ENCODE results near the gene CA12. TPM values are rescaled to one million over a fixed set of nuclear protein-coding genes. Genes with fewer than 3 reads are reported as not detected.

Gene CA12
- total RNA-seq, 2 experiments from 2014 or later, result 0.07 to 0.10 TPM

DNA sequence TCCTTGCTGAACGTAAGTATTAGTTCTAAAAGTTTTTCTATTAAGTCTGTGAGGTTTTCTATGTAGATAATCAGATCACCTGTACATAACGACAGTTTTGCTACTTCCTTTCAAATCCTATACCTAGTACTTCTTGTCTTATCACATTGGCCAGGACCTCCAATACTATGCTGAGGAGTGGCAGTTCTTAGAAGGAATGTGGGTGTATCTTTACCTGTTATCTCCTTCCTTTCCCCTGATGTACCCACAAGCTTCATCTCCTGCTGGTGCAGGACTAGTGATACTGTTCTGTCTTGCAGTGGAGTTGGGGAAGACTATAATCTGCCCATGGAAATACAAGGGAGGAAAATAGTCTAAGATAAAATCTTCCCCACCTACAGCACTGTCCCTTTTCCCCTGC lies 16.8 kb upstream of the CA12 start:
- intact Hi-C loops (cut with micrococcal nuclease), result no loop called here
- Mint-ChIP-seq H3K27me3 (peaks cover 30% of the 10 kb centered on the region), H3K9me3 (no peaks in the 10 kb centered on the region), H3K4me1 (ENCODE audit: low read depth) (peaks cover 5% of the 10 kb centered on the region), H3K36me3 (no peaks in the 10 kb centered on the region), H3K27ac (no peak overlapping the region), H3K4me3 (no peak overlapping the region)
- DNase-seq, result no peak
- ChIA-PET CTCF (interaction anchor here (0.8 kb wide), 1 partner anchor 100 kb away, joined by 4 read pairs; no protein-coding TSS in a partner anchor), POLR2A (no interaction called here)

DNA sequence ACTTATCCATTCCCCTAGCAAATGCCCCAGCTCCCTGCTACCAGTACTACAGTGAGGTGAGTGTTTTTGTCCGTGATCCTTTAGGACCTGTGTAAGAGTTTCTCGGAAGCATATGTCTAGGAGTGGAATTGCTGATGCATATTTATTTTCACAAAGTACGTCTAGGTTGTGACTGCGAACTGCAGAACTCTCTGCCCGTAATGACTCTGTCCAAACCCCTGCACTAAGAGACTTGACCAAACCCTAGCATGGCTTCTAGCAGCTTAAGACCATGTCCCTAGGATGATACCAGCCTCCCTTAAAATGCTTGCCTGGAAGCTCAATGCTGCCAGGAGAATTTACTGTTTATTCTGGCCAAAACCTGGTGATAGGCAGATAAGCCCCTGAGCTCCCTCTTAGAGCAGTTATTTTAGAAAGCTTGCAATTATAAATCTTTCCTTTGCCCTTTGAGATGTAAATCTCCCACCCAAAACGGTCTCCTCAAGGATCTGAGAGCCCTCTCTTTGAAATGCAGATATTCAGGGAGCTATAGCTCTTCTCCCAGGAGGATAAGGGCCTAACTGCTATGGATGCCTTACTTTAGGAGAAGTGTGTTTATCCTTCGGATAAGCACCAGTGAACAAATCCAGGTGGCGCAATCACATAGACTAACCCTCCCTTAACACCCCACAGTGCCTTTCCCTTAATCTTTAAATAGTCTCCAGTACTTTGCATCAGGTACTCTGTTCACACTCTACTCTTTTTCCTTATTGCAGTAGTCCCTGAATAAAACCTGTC lies 14.7 kb upstream of the CA12 start:
- ChIA-PET CTCF (interaction anchor here (1.1 kb wide), 1 partner anchor 106 kb away, joined by 3 read pairs; no protein-coding TSS in a partner anchor), POLR2A (no interaction called here)
- Mint-ChIP-seq H3K4me3 (no peak overlapping the region), H3K27ac (no peak overlapping the region), H3K36me3 (no peaks in the 10 kb centered on the region), H3K27me3 (peaks cover 33% of the 10 kb centered on the region), H3K9me3 (no peaks in the 10 kb centered on the region), H3K4me1 (ENCODE audit: low read depth) (peaks cover 10% of the 10 kb centered on the region)
- intact Hi-C loops (cut with micrococcal nuclease), result no loop called here
- no peak for DNase-seq

DNA sequence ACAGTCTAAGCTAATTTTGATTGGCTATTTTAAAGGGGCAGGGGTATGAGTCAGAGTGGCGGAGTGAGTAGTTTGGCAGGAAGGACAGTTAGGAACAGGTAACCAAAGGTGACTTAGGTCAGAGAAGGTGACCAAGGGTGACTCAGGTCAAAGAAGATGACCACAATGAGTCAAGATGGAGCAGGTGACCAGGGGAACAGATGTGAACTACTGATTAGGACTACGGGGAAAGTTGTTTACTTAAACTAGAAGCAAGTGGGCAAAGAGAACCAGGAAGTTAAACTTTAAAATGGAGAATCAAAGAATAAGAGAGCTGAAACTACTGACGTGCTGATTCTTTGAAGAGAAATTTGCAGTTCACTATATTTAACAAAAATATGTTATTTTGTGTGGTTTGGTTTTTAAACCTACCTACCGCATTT lies 14.1 kb upstream of the CA12 start:
- Mint-ChIP-seq H3K9me3 (no peaks in the 10 kb centered on the region), H3K27me3 (peaks cover 33% of the 10 kb centered on the region), H3K4me1 (ENCODE audit: low read depth) (peaks cover 7% of the 10 kb centered on the region), H3K27ac (no peak overlapping the region), H3K4me3 (no peak overlapping the region), H3K36me3 (no peaks in the 10 kb centered on the region)
- intact Hi-C loops (cut with micrococcal nuclease), result no loop called here
- ChIA-PET CTCF (interaction anchor here (1.1 kb wide), 1 partner anchor 106 kb away, joined by 3 read pairs; no protein-coding TSS in a partner anchor), POLR2A (no interaction called here)
- DNase-seq, result no peak

DNA sequence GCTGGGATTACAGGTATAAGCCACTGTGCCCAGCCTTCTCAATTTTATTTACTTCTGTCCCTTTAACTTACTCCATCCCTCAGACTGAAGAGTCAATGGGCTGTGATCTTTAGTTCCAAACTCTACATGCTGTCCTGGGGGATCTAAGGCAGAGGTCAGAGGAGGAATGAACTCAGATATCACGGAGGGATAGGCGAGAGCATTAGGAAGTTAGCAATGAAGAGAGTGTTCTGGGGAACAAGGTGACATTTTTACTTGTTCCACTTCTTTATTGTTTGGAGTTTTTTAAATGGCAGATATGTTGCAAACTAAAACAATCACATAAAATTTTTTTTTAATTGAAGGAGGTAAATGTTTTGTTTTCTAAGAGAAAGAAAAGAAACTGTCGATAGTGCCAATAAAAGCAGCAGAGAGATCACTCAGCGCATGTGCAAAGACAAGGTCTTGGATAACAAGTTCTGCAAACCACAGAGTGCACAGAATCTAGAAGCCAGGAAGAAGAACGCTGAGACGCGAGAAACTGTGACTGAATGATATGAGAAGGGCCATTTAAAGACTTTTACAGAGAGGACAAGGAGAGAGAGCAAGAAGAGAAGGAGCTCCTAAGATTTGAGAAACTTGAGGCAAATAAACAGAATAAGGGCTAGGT lies 10.8 kb upstream of the CA12 start:
- CTCF ChIA-PET, result no interaction called here
- peaks cover 7% of the 10 kb centered on the region for H3K4me1 Mint-ChIP-seq (ENCODE audit: low read depth)
- POLR2A ChIA-PET, result no interaction called here
- DNase-seq, result no peak
- no peak overlapping the region for H3K27ac Mint-ChIP-seq
- no peaks in the 10 kb centered on the region for H3K36me3 Mint-ChIP-seq
- no peak overlapping the region for H3K4me3 Mint-ChIP-seq
- no peaks in the 10 kb centered on the region for H3K9me3 Mint-ChIP-seq
- intact Hi-C loops (cut with micrococcal nuclease), result no loop called here
- H3K27me3 Mint-ChIP-seq, result peaks cover 33% of the 10 kb centered on the region

DNA sequence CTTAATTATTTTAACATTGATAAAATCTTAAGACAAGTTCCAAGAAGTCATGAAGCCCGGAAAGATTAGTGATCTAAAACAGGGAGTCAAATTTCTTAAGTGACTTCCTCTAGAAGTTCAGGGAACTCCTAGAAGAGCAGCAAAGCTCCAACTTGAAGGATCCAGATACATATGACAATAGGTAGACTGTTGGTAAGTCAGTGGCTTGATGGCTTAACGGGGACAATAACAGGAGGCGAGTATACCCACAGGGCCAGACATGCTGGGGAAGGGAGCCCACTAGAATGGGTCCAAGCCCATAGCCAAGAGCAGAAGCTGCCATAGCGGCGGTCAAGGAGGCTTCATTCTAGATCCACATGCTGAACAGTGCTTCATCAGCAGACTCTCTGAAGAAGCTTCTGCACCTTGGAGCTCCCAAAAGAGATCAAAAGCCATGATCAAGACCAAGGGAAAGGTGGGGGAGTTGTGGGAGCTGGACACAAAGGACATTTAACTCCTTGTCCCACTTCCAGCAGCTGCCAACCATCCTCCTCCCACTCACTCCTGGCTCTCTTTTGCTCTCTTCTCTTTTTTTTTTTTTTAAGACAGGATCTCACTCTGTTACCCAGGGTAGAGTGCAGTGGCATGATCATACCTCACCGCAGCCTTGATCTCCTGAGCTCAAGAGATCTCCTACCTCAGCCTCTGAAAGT lies 10.2 kb upstream of the CA12 start:
- POLR2A ChIA-PET, result no interaction called here
- CTCF ChIA-PET, result no interaction called here
- Mint-ChIP-seq H3K4me3 (no peak overlapping the region), H3K36me3 (no peaks in the 10 kb centered on the region), H3K9me3 (no peaks in the 10 kb centered on the region), H3K27ac (no peak overlapping the region), H3K4me1 (ENCODE audit: low read depth) (peaks cover 7% of the 10 kb centered on the region), H3K27me3 (peaks cover 31% of the 10 kb centered on the region)
- intact Hi-C loops (cut with micrococcal nuclease), result no loop called here
- no peak for DNase-seq

DNA sequence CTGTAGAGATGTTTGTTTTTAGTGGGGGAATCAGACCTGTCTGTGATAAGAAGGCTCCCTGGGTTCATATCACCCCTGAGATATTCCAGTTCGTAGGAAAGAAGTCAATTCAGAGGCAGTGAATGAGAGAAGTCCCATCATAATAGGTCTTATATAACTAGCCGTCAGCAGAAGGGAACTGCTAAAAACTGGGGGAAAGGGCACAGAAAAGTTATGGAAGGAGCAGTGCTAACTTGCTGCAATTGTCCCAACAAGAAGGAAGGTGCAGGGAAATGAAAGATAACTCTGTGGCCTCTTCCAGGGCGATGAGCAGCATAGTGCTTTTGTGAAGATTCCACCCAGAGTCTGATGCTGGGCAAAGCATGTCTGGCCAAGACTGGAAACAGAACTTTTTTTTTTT lies 9.0 kb upstream of the CA12 start:
- DNase-seq, result no peak
- ChIA-PET CTCF (no interaction called here), POLR2A (no interaction called here)
- Mint-ChIP-seq H3K27ac (no peak overlapping the region), H3K27me3 (peaks cover 25% of the 10 kb centered on the region), H3K4me3 (no peak overlapping the region), H3K4me1 (ENCODE audit: low read depth) (peaks cover 6% of the 10 kb centered on the region), H3K9me3 (no peaks in the 10 kb centered on the region), H3K36me3 (no peaks in the 10 kb centered on the region)
- intact Hi-C loops (cut with micrococcal nuclease), result no loop called here

DNA sequence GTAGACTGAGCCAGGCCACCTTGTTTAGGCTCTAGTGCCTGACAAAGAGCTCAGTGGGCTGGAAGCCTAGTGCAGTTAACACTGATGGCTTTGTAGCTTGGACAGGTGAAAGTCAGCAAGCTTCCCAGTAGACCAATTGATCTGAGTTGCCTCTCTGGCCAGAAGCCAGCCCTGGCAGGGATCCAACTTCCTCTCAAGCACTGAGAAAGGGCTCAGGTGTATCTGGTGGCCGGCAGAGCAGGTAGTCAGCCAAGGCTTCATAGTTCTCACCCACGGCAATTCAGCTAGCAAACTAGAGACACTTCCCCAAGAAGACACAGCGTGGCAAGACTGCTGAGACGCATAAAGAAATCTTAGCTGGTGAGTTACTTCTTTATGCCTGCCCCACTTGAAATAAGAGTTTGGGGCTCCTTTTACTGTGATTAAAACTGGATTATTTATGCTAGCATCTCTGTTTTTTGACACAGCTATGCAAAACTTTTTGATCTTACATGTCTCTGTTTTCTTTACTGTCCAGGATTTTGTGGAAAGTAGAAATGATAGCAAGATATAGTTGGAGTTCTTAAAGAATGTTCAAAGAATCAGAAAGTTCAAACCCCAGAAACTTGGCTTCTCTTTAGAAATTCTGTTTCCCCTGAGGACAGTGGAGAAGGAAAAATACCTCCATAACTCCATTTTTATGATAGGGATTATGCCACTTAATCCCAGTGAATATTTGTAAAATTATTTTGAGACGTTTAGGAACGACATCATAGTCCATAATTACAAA lies 8.4 kb upstream of the CA12 start:
- ChIA-PET POLR2A (no interaction called here), CTCF (interaction anchor here (0.7 to 2.1 kb wide), 2 partner anchors 12 to 343 kb away, joined by 3 to 6 read pairs; no protein-coding TSS in a partner anchor)
- Mint-ChIP-seq H3K9me3 (no peaks in the 10 kb centered on the region), H3K4me3 (no peak overlapping the region), H3K27me3 (peaks cover 21% of the 10 kb centered on the region), H3K27ac (no peak overlapping the region), H3K4me1 (ENCODE audit: low read depth) (peaks cover 5% of the 10 kb centered on the region), H3K36me3 (no peaks in the 10 kb centered on the region)
- intact Hi-C loops (cut with micrococcal nuclease), result no loop called here
- no peak for DNase-seq

DNA sequence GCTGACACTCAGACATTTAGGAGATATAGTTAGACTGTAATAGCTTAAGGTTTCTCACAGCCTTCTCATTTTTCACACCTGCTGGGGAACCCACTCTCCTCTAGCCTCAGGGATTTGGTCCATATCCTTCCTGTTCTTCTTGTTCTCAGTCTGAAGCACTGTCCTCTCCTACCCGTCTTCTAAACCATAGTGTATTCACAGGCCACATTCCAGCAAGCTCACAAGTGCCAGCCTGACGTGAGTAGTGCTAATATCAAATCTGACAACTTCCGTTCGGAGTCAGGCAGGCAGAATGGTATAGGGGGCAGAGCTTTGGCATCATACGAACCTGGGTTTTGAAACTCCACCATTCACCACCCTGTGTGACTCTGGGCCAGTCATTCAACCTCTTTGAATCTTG lies 6.9 kb upstream of the CA12 start:
- no peaks in the 10 kb centered on the region for H3K9me3 Mint-ChIP-seq
- peaks cover 6% of the 10 kb centered on the region for H3K4me1 Mint-ChIP-seq (ENCODE audit: low read depth)
- no peaks in the 10 kb centered on the region for H3K36me3 Mint-ChIP-seq
- no peak overlapping the region for H3K27ac Mint-ChIP-seq
- CTCF ChIA-PET, result interaction anchor here (0.8 to 2.1 kb wide), 4 partner anchors 9 to 557 kb away, joined by 3 to 6 read pairs (median 4); no protein-coding TSS in a partner anchor
- H3K4me3 Mint-ChIP-seq, result no peak overlapping the region
- POLR2A ChIA-PET, result no interaction called here
- H3K27me3 Mint-ChIP-seq, result peaks cover 32% of the 10 kb centered on the region
- DNase-seq, result no peak
- intact Hi-C loops (cut with micrococcal nuclease), result no loop called here

DNA sequence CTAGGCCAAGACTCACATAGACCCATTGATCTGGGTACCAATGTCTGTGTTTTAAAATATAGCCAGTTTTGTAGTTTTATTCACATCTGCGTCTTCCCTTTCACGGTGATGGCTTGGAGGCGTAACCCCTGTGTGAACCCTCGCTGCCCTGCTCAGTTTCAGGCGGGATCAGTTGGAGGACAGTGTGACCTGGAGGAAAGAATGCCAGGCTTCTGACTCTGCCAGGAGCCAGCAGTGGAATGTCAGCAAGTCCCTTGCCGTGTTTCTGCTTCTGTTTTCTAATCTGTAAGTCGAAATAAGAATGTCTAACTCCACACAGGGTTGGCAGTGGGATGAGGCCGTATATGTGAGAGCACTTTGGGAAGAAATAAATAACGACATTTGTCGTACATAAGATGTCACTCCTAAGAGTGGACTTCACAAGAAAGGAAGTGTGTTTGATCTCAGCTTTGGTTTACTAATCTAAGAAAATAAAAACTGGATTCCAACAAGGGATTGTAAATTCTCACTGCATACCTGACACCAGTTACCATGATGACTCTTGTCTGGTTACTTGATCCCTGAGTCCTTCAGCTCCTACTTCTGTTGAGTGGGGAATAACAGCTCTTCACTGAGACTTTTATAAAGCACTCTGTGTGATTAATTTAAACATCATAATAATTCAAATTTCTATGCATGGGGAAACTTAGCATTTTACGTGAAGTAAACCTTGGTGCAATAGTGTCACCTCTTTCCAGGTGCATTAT lies 6.3 kb upstream of the CA12 start:
- no peak overlapping the region for H3K4me3 Mint-ChIP-seq
- H3K27ac Mint-ChIP-seq, result no peak overlapping the region
- ChIA-PET POLR2A (no interaction called here), CTCF (interaction anchor here (0.8 to 2.1 kb wide), 4 partner anchors 8 to 557 kb away, joined by 3 to 6 read pairs (median 4); no protein-coding TSS in a partner anchor)
- no peak for DNase-seq
- peaks cover 10% of the 10 kb centered on the region for H3K4me1 Mint-ChIP-seq (ENCODE audit: low read depth)
- H3K9me3 Mint-ChIP-seq, result no peaks in the 10 kb centered on the region
- H3K27me3 Mint-ChIP-seq, result peaks cover 38% of the 10 kb centered on the region
- intact Hi-C loops (cut with micrococcal nuclease), result no loop called here
- H3K36me3 Mint-ChIP-seq, result no peaks in the 10 kb centered on the region

DNA sequence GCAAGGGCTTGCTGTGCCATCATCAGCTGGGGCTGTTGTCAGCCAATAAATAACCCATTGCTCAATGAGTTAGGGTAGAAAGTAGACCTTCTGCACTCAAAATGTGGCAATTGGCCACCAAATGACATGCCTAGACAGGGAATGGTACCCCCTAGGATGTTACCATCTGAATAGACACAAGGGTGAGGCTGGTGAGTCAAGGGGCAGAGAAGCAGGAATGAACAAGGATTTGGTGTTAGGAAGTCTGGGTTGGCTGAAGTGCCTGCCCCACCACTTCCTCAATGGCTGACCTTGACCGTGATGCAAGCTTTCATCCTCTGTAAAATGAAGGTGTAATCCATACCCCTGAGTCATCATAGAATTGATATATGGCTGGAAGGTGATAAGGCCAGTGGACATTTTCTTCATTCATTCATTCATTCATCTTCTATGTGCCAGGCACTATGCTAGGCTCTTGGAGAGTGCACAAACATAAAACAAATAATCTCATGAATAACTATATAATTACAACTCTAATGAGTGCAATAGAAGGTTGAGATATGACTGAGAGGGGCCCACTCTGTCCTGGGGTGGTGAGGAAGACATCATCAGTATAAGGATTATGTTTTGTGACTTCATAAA lies 4.4 kb upstream of the CA12 start:
- intact Hi-C loops (cut with micrococcal nuclease), result no loop called here
- H3K27ac Mint-ChIP-seq, result no peak overlapping the region
- H3K9me3 Mint-ChIP-seq, result no peaks in the 10 kb centered on the region
- peaks cover 46% of the 10 kb centered on the region for H3K27me3 Mint-ChIP-seq
- H3K4me3 Mint-ChIP-seq, result no peak overlapping the region
- POLR2A ChIA-PET, result no interaction called here
- H3K4me1 Mint-ChIP-seq (ENCODE audit: low read depth), result peaks cover 14% of the 10 kb centered on the region
- CTCF ChIA-PET, result no interaction called here
- no peaks in the 10 kb centered on the region for H3K36me3 Mint-ChIP-seq
- no peak for DNase-seq

DNA sequence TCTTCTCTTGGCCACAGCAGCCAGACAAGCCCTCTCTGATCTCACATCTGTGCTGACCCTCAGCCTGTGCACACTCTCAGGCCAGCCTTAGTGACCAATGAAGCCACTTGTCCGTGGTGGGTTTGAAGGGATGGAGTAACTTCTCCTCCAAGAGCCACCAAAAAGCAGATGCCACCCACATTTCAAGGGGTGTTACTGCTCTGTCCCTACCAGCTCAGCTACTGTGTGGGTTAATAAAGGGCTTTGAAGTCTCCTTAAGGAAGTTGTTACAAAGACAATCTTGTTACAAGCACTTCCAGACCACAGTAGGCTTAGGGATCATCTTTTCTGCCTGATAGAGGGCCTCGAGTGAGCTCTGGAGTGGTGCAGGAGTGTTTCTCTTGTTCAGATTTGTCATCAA lies 3.3 kb upstream of the CA12 start:
- intact Hi-C loops (cut with micrococcal nuclease), result no loop called here
- H3K9me3 Mint-ChIP-seq, result no peaks in the 10 kb centered on the region
- no peaks in the 10 kb centered on the region for H3K36me3 Mint-ChIP-seq
- DNase-seq, result no peak
- POLR2A ChIA-PET, result no interaction called here
- peaks cover 23% of the 10 kb centered on the region for H3K4me1 Mint-ChIP-seq (ENCODE audit: low read depth)
- H3K4me3 Mint-ChIP-seq, result no peak overlapping the region
- CTCF ChIA-PET, result no interaction called here
- H3K27me3 Mint-ChIP-seq, result peaks cover 50% of the 10 kb centered on the region
- H3K27ac Mint-ChIP-seq, result no peak overlapping the region
